Mesendoderm (in vitro differentiated cells): ENCODE measurements around the gene MET.

Experiments used
- DNase-seq: peaks from one replicate; pipeline ENCODE4 v3.0.0; 2013
- H2AK5ac ChIP-seq: 2 replicates; pipeline ENCODE4 v1.6.1; 2013; ENCODE audit warnings: low read length, inconsistent platforms
- H2BK120ac ChIP-seq: 2 replicates; pipeline ENCODE4 v1.6.1; 2013; ENCODE audit warnings: low read depth, mild to moderate bottlenecking, low read length, moderate library complexity, mixed read lengths
- H2BK15ac ChIP-seq: replicated peaks from 2 replicates; pipeline ENCODE4 v1.6.1; 2013; ENCODE audit warnings: low read depth, mild to moderate bottlenecking, moderate library complexity
- H2BK5ac ChIP-seq: 2 replicates; pipeline ENCODE4 v1.6.1; 2013; ENCODE audit warnings: low read length, inconsistent platforms
- H3K18ac ChIP-seq: 2 replicates; pipeline ENCODE4 v1.6.1; 2013; ENCODE audit warnings: mild to moderate bottlenecking, low read length, mixed read lengths
- H3K23ac ChIP-seq: one replicate; pipeline ENCODE4 v1.6.1; 2013; ENCODE audit warnings: low read length
- H3K27ac ChIP-seq: 2 replicates; pipeline ENCODE4 v1.5.1; 2013; ENCODE audit warnings: low read depth, mild to moderate bottlenecking, inconsistent platforms, low read length, moderate library complexity
- H3K27me3 ChIP-seq: 2 replicates; pipeline ENCODE4 v1.6.1; 2013; ENCODE audit warnings: low read length, control low read depth, mild to moderate bottlenecking, inconsistent platforms; ENCODE audit not compliant: insufficient read depth, poor library complexity
- H3K36me3 ChIP-seq: 2 replicates; pipeline ENCODE4 v1.6.1; 2013; ENCODE audit warnings: low read length, inconsistent platforms; ENCODE audit not compliant: control insufficient read depth, insufficient read depth
- H3K4ac ChIP-seq: one replicate; pipeline ENCODE4 v1.6.1; 2013; ENCODE audit warnings: low read depth, mild to moderate bottlenecking, low read length, moderate library complexity
- H3K4me1 ChIP-seq: 2 replicates; pipeline ENCODE4 v1.6.1; 2013; ENCODE audit warnings: low read depth, low read length, inconsistent platforms; ENCODE audit not compliant: control insufficient read depth
- H3K4me2 ChIP-seq: 2 replicates; pipeline ENCODE4 v1.6.1; 2013; ENCODE audit warnings: low read length
- H3K4me3 ChIP-seq: 2 replicates; pipeline ENCODE4 v1.5.1; 2013; ENCODE audit warnings: mild to moderate bottlenecking, low read length
- H3K56ac ChIP-seq: one replicate; pipeline ENCODE4 v1.6.1; 2013; ENCODE audit warnings: low read length
- H3K79me1 ChIP-seq: 2 replicates; pipeline ENCODE4 v1.6.1; 2013; ENCODE audit warnings: low read length, inconsistent platforms
- H3K79me2 ChIP-seq: 2 replicates; pipeline ENCODE4 v1.6.1; 2013; ENCODE audit warnings: mild to moderate bottlenecking, low read length; ENCODE audit not compliant: control insufficient read depth, insufficient read depth
- H3K9ac ChIP-seq: 2 replicates; pipeline ENCODE4 v1.6.1; 2013; ENCODE audit warnings: low read length, inconsistent platforms
- H4K5ac ChIP-seq: one replicate; pipeline ENCODE4 v1.6.1; 2013; ENCODE audit warnings: low read length
- H4K8ac ChIP-seq: one replicate; pipeline ENCODE4 v1.6.1; 2013; ENCODE audit warnings: low read depth, mild to moderate bottlenecking, control low read depth, low read length, moderate library complexity
- WGBS: extraction: QIAGEN DNeasy Blood & Tissue Kit; methylation state at CpG from one replicate; pipeline ENCODE4 v1.1.7; 2013; ENCODE audit warnings: low lambda C conversion rate, missing lambda C conversion rate; ENCODE audit not compliant: insufficient coverage; ENCODE audit errors: extremely low coverage; 5-methylcytosine and 5-hydroxymethylcytosine counted together

MET gene

GRCh38 chr7:116762971-116763370 lies 91.0 kb downstream of the MET start:
- no CpG with 5 or more reads among the region's 1 CpG for WGBS

GRCh38 chr7:116763647-116764046 lies 91.7 kb downstream of the MET start:
- no peaks in the 10 kb centered on the region for H3K79me2 ChIP-seq
- H3K9ac ChIP-seq: no peak overlapping the region
- no peak overlapping the region for H2BK15ac ChIP-seq
- H2AK5ac ChIP-seq: no peak overlapping the region
- H2BK5ac ChIP-seq: no peak overlapping the region
- no peak overlapping the region for H3K27ac ChIP-seq
- no peak for DNase-seq
- no peak overlapping the region for H3K18ac ChIP-seq
- no peak overlapping the region for H3K4ac ChIP-seq
- no peak overlapping the region for H3K4me2 ChIP-seq
- no peak overlapping the region for H4K5ac ChIP-seq
- no peak overlapping the region for H3K56ac ChIP-seq
- no peaks in the 10 kb centered on the region for H3K27me3 ChIP-seq
- no peaks in the 10 kb centered on the region for H3K4me1 ChIP-seq
- H3K4me3 ChIP-seq: no peak overlapping the region
- H3K79me1 ChIP-seq: no peaks in the 10 kb centered on the region
- H3K36me3 ChIP-seq: no peaks in the 10 kb centered on the region
- no peak overlapping the region for H3K23ac ChIP-seq
- H4K8ac ChIP-seq: no peak overlapping the region
- WGBS: no CpG with 5 or more reads among the region's 1 CpG
- H2BK120ac ChIP-seq: no peak overlapping the region

More at GRCh38 chr7:116762971-116763370, 91.0 kb downstream of the MET start:
- Histone ChIP-seq H3K9ac (no peak overlapping the region), H3K79me1 (no peaks in the 10 kb centered on the region), H2BK120ac (no peak overlapping the region), H2AK5ac (no peak overlapping the region), H3K4me1 (no peaks in the 10 kb centered on the region), H3K79me2 (no peaks in the 10 kb centered on the region), H3K4me2 (no peak overlapping the region), H3K27ac (no peak overlapping the region), H3K27me3 (no peaks in the 10 kb centered on the region), H3K18ac (no peak overlapping the region), H4K8ac (no peak overlapping the region), H3K36me3 (no peaks in the 10 kb centered on the region), H2BK5ac (no peak overlapping the region), H3K23ac (no peak overlapping the region), H4K5ac (no peak overlapping the region), H2BK15ac (no peak overlapping the region), H3K4ac (no peak overlapping the region), H3K56ac (no peak overlapping the region), H3K4me3 (no peak overlapping the region)
- no peak for DNase-seq

- no peaks in the 10 kb centered on the region for H3K79me1 ChIP-seq
- H3K4ac ChIP-seq: no peak overlapping the region
- no peak overlapping the region for H3K23ac ChIP-seq
- no peaks in the 10 kb centered on the region for H3K4me1 ChIP-seq
- no peaks in the 10 kb centered on the region for H3K27me3 ChIP-seq
- H3K18ac ChIP-seq: no peak overlapping the region
- H3K36me3 ChIP-seq: no peaks in the 10 kb centered on the region
- no peak overlapping the region for H3K27ac ChIP-seq
- no peak overlapping the region for H2BK5ac ChIP-seq
- DNase-seq: no peak
- no peak overlapping the region for H3K9ac ChIP-seq
- no peak overlapping the region for H2BK15ac ChIP-seq
- H3K4me3 ChIP-seq: no peak overlapping the region
- H3K4me2 ChIP-seq: no peak overlapping the region
- no CpG with 5 or more reads among the region's 3 CpGs for WGBS
- no peaks in the 10 kb centered on the region for H3K79me2 ChIP-seq
- H3K56ac ChIP-seq: no peak overlapping the region
- no peak overlapping the region for H4K8ac ChIP-seq
- no peak overlapping the region for H2AK5ac ChIP-seq
- no peak overlapping the region for H2BK120ac ChIP-seq
- no peak overlapping the region for H4K5ac ChIP-seq
Measured at GRCh38 chr7:116766881-116767280, 94.9 kb downstream of the MET start.

GRCh38 chr7:116769546-116769945 lies 97.5 kb downstream of the MET start:
- H3K23ac ChIP-seq: no peak overlapping the region
- no peak overlapping the region for H3K56ac ChIP-seq
- no peak overlapping the region for H3K27ac ChIP-seq
- no peak overlapping the region for H3K4me2 ChIP-seq
- WGBS: no CpG with 5 or more reads among the region's 3 CpGs
- no peaks in the 10 kb centered on the region for H3K79me2 ChIP-seq
- no peaks in the 10 kb centered on the region for H3K4me1 ChIP-seq
- no peak overlapping the region for H3K18ac ChIP-seq
- no peaks in the 10 kb centered on the region for H3K27me3 ChIP-seq
- H3K36me3 ChIP-seq: no peaks in the 10 kb centered on the region
- no peak overlapping the region for H2BK120ac ChIP-seq
- H4K8ac ChIP-seq: no peak overlapping the region
- H3K4me3 ChIP-seq: no peak overlapping the region
- H2AK5ac ChIP-seq: no peak overlapping the region
- H3K79me1 ChIP-seq: no peaks in the 10 kb centered on the region
- no peak overlapping the region for H3K9ac ChIP-seq
- H4K5ac ChIP-seq: no peak overlapping the region
- no peak overlapping the region for H3K4ac ChIP-seq
- H2BK5ac ChIP-seq: no peak overlapping the region
- no peak overlapping the region for H2BK15ac ChIP-seq
- DNase-seq: no peak

DNA sequence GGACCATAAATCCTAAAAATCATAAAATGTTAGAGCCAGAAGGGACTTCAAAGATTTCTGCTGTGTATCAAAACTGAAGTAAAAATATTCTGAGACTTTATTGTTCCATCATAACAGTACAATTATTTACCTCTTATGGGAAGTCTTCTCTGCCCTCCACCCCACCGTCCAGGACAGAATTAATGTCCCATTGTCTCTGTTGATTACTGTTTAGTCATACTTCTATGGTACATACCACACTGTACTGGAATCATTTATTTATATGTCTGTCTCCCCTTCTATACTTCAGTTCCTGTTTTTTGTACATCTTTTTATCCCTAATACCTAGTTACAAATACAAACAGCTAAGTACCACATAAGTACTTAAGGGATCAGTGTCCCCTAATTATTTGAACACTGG lies 98.9 kb downstream of the MET start:
- H2AK5ac ChIP-seq: no peak overlapping the region
- no peak for DNase-seq
- no peak overlapping the region for H3K4ac ChIP-seq
- no peak overlapping the region for H2BK15ac ChIP-seq
- H3K4me3 ChIP-seq: no peak overlapping the region
- H3K27me3 ChIP-seq: no peaks in the 10 kb centered on the region
- H3K23ac ChIP-seq: no peak overlapping the region
- WGBS: no CpG with 5 or more reads among the region's 1 CpG
- no peak overlapping the region for H2BK5ac ChIP-seq
- H3K27ac ChIP-seq: no peak overlapping the region
- H3K79me2 ChIP-seq: no peaks in the 10 kb centered on the region
- no peak overlapping the region for H3K18ac ChIP-seq
- H3K36me3 ChIP-seq: no peaks in the 10 kb centered on the region
- H4K5ac ChIP-seq: no peak overlapping the region
- H3K4me2 ChIP-seq: no peak overlapping the region
- H3K56ac ChIP-seq: no peak overlapping the region
- no peaks in the 10 kb centered on the region for H3K79me1 ChIP-seq
- H3K9ac ChIP-seq: no peak overlapping the region
- no peak overlapping the region for H2BK120ac ChIP-seq
- no peak overlapping the region for H4K8ac ChIP-seq
- H3K4me1 ChIP-seq: no peaks in the 10 kb centered on the region

DNA sequence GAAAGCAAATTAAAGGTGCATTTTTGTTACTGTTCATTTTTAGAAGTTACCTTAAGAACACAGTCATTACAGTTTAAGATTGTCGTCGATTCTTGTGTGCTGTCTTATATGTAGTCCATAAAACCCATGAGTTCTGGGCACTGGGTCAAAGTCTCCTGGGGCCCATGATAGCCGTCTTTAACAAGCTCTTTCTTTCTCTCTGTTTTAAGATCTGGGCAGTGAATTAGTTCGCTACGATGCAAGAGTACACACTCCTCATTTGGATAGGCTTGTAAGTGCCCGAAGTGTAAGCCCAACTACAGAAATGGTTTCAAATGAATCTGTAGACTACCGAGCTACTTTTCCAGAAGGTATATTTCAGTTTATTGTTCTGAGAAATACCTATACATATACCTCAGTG lies 99.6 kb downstream of the MET start:
- DNase-seq: no peak
- WGBS: no CpG with 5 or more reads among the region's 7 CpGs

More for the DNA sequence above, 99.6 kb downstream of the MET start:
- H3K4me1 ChIP-seq: no peaks in the 10 kb centered on the region
- no peak overlapping the region for H4K5ac ChIP-seq
- H3K36me3 ChIP-seq: no peaks in the 10 kb centered on the region
- H3K23ac ChIP-seq: no peak overlapping the region
- no peak overlapping the region for H4K8ac ChIP-seq
- no peak overlapping the region for H2BK15ac ChIP-seq
- no peak overlapping the region for H3K4ac ChIP-seq
- no peak overlapping the region for H3K18ac ChIP-seq
- no peaks in the 10 kb centered on the region for H3K79me2 ChIP-seq
- H3K4me2 ChIP-seq: no peak overlapping the region
- no peak overlapping the region for H3K9ac ChIP-seq
- H3K56ac ChIP-seq: no peak overlapping the region
- H3K27ac ChIP-seq: no peak overlapping the region
- H3K4me3 ChIP-seq: no peak overlapping the region
- H3K79me1 ChIP-seq: no peaks in the 10 kb centered on the region
- no peaks in the 10 kb centered on the region for H3K27me3 ChIP-seq
- H2AK5ac ChIP-seq: no peak overlapping the region
- no peak overlapping the region for H2BK120ac ChIP-seq
- no peak overlapping the region for H2BK5ac ChIP-seq
